GM12892 (cell line): ENCODE data around the gene TK2.

Experiments
- POLR2A ChIP-seq: IDR thresholded peaks from 2 replicates; pipeline ENCODE4 v1.6.1; 2011; ENCODE audit warnings: low read depth, low read length, control low read depth
- TAF1 ChIP-seq: IDR thresholded peaks from 2 replicates; pipeline ENCODE4 v1.6.1; 2011; ENCODE audit warnings: low read depth, mild to moderate bottlenecking, control low read depth, low read length, borderline replicate concordance

GRCh38 chr16:66517586-66518263 lies 32.2 kb downstream of the TK2 start:
- TF ChIP-seq POLR2A: no peak
- no peak for TF ChIP-seq TAF1
